Endometrial microvascular endothelial cells (primary cell): ENCODE measurements around the gene NCR1. TPM values are rescaled to one million over a fixed set of nuclear protein-coding genes. Genes with fewer than 3 reads are reported as not detected.
"Not testable (repeated sequence)": the region's sequence is repeated elsewhere in the genome, so short reads cannot be mapped to it uniquely, and the experiment has no call there.

Experiments
- in situ Hi-C: cut with HindIII; loops from 2 replicates; pipeline ENCODE4 v1.10.0; 2017; ENCODE audit warnings: low sequenced_read_pairs, low pct_unique_long_range_greater_than_20kb; ENCODE audit errors: inconsistent ontology term
- total RNA-seq: library from RNA; depleted of rRNA; stranded (reverse); fragments of >200 nt; gene quantifications from one replicate; pipeline ENCODE4 v1.2.3, GENCODE V29; 2015; ENCODE audit errors: inconsistent ontology term

The NCR1 gene
- total RNA-seq, 1 donor from 2014 or later: not detected

DNA sequence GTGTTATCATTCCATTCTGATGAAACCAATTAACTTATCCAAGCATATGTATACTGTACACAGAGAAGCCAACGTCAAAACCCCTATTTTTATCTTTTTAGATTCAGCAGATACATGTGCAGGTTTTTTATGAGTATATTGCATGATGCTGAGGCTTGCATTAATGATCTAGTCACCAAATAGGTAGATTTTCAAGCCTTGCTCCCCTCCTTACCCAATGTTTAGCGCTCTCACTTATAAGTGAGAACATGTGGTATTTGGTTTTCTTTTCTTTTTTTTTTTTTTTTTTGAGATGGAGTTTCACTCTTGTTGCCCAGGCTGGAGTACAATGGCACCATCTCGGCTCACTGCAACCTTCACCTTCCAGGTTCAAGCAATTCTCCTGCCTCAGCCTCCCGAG is 1.7 kb upstream of the NCR1 start:
- in situ Hi-C loops: not testable (repeated sequence)

DNA sequence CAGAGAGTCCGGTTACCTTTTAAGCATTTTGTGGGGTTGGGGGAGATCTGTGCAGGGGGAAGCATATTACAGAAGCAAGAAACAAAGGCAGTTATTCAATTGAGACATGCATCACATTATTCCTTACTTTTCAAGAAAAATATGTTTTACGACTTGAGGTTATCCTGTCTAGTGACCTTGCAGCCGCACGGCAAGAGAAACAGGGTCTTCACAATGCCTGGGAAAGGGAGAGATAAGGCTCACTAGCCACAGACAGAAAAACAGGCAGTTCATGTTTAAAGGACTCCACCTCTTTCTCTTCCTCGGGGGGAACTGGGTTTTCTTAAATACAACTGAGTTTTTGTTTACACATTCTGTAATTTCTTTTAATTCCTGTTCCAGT is 536 bp upstream of the NCR1 start:
- in situ Hi-C loops: no loop called here

GRCh38 chr19:54906819-54907218 is 871 bp downstream of the NCR1 start:
- in situ Hi-C loops: no loop called here

GRCh38 chr19:54907899-54908298 is 2.0 kb downstream of the NCR1 start:
- in situ Hi-C loops: not testable (repeated sequence)

- in situ Hi-C loops: no loop called here
Observed at GRCh38 chr19:54916822-54917221, 10.9 kb downstream of the NCR1 start.

DNA sequence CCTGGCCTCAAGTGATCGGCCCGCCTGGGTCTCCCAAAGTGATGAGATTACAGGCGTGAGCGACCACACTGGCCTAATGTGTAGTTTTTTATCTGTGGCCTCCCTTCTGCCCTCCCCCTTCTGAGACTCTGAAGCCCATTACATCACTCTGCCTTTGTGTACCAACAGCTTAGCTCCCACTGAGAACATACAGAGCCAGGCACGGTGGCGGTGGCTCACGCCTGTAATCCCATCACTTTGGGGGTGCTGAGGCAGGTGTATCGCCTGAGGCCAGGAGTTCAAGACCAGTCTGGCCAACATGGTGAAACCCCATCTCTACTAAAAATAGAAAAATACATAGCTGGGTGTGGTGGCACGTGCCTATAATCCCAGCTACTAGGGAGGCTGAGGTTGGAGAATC is 12.6 kb downstream of the NCR1 start:
- in situ Hi-C loops: no loop called here

- in situ Hi-C loops: not testable (repeated sequence)
Observed at GRCh38 chr19:54919646-54920563, 14.0 kb downstream of the NCR1 start.

DNA sequence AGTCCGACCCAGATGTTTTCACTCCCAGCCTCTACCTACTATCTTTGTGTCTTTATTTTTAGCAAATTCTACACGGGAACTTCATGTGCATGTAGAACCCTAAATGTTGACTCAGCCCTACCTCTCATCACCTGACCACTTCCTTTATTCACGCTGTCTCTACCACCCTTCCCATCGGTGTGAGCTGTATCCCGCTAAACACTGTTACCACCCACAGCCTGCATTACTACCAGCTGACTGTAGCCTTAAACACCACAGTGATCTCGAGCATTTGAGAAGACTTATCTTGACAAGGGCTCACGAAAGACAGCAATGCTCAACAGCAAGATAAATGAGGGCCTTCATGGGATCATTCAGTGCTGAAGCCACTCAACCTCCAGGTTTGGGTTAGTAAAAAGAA is 15.1 kb downstream of the NCR1 start:
- in situ Hi-C loops: no loop called here

DNA sequence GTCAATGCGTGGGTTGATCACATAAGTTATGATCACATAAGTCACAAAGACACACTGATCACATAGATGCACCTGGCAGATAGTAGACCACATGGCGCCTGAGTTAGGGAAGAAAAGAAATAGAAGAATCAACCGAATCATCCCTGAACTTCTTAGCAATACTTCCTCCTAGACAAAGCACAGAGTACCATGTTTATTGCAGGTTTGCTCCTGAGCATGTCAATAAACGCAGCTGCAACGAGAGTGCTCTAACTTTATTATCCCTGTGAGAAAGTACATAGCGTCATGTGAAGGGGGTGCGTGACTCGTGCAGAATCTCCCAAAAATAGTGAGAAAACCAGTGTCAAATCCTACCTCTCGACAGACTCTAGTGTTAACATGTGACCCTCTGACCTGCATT is 17.3 kb downstream of the NCR1 start:
- in situ Hi-C loops: no loop called here

DNA sequence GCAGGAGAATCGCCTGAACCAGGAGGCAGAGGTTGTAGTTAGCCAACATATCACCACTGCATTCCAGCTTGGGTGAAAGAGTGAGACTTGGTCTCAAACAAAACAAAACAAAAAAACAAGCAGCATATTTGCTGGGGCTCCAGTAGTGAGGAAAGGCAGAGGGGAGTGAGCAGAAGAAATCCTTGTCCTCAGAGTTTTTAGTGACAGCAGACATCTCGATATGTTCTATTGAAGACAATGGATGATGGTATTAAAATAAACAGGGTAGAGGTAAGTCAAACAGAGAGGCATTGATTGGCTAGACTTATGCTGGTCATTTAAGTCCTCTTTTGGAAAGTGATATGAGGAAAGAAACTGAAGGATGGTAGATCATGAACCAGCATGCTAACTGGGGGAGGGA is 22.4 kb downstream of the NCR1 start:
- in situ Hi-C loops: no loop called here

- in situ Hi-C loops: no loop called here
Observed at GRCh38 chr19:54937926-54938325, 32.0 kb downstream of the NCR1 start.

- in situ Hi-C loops: no loop called here
Observed at GRCh38 chr19:54938906-54939305, 33.0 kb downstream of the NCR1 start.

- in situ Hi-C loops: not testable (repeated sequence)
Observed at GRCh38 chr19:54939538-54939937, 33.6 kb downstream of the NCR1 start.

GRCh38 chr19:54943772-54944361 is 37.9 kb downstream of the NCR1 start:
- in situ Hi-C loops: not testable (repeated sequence)

- in situ Hi-C loops: no loop called here
Observed at GRCh38 chr19:54947381-54947780, 41.4 kb downstream of the NCR1 start, which contains the start of gene NLRP7. Gene NLRP7 (minus strand): TSS chr19:54947530.

DNA sequence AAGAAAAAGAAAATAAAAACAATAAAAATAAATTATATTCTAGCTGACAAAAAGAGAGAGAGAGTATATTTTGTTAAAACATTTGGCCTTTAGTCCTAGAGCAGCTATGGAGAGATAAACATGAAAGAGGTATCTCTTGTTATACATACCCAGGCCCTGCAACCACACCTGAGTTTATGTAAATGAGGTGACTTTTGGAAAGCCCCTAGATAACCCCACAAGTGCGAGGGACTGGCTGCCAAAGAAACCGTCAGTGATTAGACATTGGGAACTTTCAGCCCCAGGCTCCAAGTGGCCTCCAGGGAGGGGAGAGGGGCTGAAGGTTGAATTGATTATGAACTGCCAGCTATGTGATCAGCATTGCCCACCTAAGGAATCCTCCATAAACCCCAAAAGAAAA is 43.5 kb downstream of the NCR1 start:
- in situ Hi-C loops: no loop called here

- in situ Hi-C loops: not testable (repeated sequence)
Observed at GRCh38 chr19:54950580-54950979, 44.6 kb downstream of the NCR1 start.

DNA sequence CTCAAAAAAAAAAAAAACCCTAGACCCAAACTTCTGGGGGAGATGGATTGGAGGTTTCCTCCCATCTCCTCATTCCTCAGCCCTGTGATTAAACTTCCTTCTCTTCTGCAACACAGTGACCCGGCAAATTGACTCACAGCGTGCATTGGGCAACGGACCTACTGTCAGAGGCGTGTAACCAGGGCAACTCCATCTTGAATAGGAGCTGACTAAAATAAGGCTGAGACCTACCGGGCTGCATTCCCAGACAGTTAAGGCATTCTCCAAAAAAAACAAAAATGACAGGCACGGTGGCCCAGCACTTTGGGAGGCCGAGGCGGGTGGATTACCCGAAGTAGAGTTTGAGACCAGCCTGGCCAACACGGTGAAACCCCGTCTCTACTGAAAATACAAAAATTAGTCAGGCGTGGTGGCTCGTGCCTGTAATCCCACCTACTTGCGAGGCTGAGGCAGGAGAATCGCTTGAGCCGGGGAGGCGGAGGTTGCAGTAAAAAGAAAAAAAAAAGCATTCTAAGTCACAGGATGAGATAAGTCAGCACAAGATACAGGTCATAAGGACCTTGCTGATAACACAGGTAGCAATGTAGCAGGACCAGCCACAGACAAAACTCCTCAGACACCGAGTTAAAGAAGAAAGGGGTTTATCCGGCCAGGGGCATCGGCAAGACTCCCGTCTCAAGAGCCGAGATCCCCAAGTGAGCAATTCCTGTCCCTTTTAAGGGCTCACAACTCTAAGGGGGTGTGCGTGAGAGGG is 46.8 kb downstream of the NCR1 start:
- in situ Hi-C loops: no loop called here

DNA sequence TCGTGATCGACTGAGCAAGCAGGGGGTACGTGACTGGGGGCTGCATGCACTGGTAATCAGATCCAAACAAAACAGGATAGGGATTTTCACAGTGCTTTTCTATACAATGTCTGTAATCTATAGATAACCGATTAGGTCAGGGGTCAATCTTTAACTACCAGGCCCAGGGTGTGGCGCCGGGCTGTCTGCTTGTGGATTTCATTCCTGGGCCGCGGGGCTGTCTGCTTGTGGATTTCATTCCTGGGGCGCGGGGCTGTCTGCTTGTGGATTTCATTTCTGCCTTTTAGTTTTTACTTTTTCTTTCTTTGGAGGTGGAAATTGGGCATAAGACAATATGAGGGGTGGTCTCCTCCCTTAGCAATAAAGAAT is 47.4 kb downstream of the NCR1 start:
- in situ Hi-C loops: not testable (repeated sequence)

GRCh38 chr19:54955376-54955775 is 49.4 kb downstream of the NCR1 start:
- in situ Hi-C loops: no loop called here
